GM12892 (cell line): ENCODE data around the gene CLK1.

Experiments
- POLR2A ChIP-seq: IDR thresholded peaks from 2 replicates; pipeline ENCODE4 v1.6.1; 2011; ENCODE audit warnings: low read depth, low read length, control low read depth
- TAF1 ChIP-seq: IDR thresholded peaks from 2 replicates; pipeline ENCODE4 v1.6.1; 2011; ENCODE audit warnings: low read depth, mild to moderate bottlenecking, control low read depth, low read length, borderline replicate concordance

GRCh38 chr2:200851398-200852248 is 12.8 kb downstream of the CLK1 start:
- peak; percentile 53 for TF ChIP-seq POLR2A
- TF ChIP-seq TAF1 = no peak
